Nephron (organoid): ENCODE measurements around the gene LHFPL2.

ENCODE experiments used
- H3K27ac Mint-ChIP-seq, 3 experiments: 2 replicates each; pipeline ENCODE4 v1.8.0; 2020; ENCODE audit warnings: mixed read lengths in 3 of 3, mild to moderate bottlenecking in 2 of 3, moderate library complexity in 1 of 3
- H3K27me3 Mint-ChIP-seq: 2 replicates; pipeline ENCODE4 v1.8.0; 2021; ENCODE audit warnings: low read depth, mild to moderate bottlenecking, moderate library complexity, mixed read lengths
- H3K36me3 Mint-ChIP-seq: 2 replicates; pipeline ENCODE4 v1.8.0; 2020; ENCODE audit warnings: low read depth, mixed read lengths
- H3K4me1 Mint-ChIP-seq: 2 replicates; pipeline ENCODE4 v1.8.0; 2020; ENCODE audit warnings: mixed read lengths
- H3K4me3 Mint-ChIP-seq, 3 experiments: 2 replicates each; pipeline ENCODE4 v1.8.0; 2020; ENCODE audit warnings: mild to moderate bottlenecking in 3 of 3, mixed read lengths in 3 of 3, moderate library complexity in 2 of 3
- H3K9me3 Mint-ChIP-seq: 2 replicates; pipeline ENCODE4 v1.8.0; 2020; ENCODE audit warnings: mixed read lengths
- CTCF ChIP-seq, 3 experiments: fragments of 200-600 bp; sonication (generic); IDR thresholded peaks; one replicate each; pipeline ENCODE4 v1.5.0; 2021; ENCODE audit warnings: antibody characterized with exemption in 3 of 3; ENCODE audit not compliant: unreplicated experiment in 3 of 3

Gene LHFPL2

GRCh38 chr5:78537821-78538220, 110.8 kb downstream of the LHFPL2 start:
- Mint-ChIP-seq H3K4me3 (no peak overlapping the region), H3K27me3 (no peaks in the 10 kb centered on the region), H3K9me3 (no peaks in the 10 kb centered on the region), H3K4me1 (peaks cover 78% of the 10 kb centered on the region), H3K36me3 (no peaks in the 10 kb centered on the region), H3K27ac (peak overlapping the region; percentile 18 to 87 (median 82))
- TF ChIP-seq CTCF (IDR thresholded peaks at IDR 0.05; ENCODE audit: unreplicated experiment in 3 of 3): peak; percentile 61 to 63 (median 62)

GRCh38 chr5:78537411-78537810, 111.2 kb downstream of the LHFPL2 start:
- Mint-ChIP-seq H3K27me3 (no peaks in the 10 kb centered on the region), H3K4me3 (no peak overlapping the region), H3K4me1 (peaks cover 74% of the 10 kb centered on the region), H3K9me3 (no peaks in the 10 kb centered on the region), H3K27ac (peak overlapping the region; percentile 18 to 87 (median 82)), H3K36me3 (no peaks in the 10 kb centered on the region)
- no peak for TF ChIP-seq CTCF (IDR thresholded peaks at IDR 0.05; ENCODE audit: unreplicated experiment in 3 of 3)

GRCh38 chr5:78536661-78537196, 111.8 kb downstream of the LHFPL2 start:
- Mint-ChIP-seq H3K9me3 (no peaks in the 10 kb centered on the region), H3K36me3 (no peaks in the 10 kb centered on the region), H3K4me1 (peaks cover 67% of the 10 kb centered on the region), H3K27me3 (no peaks in the 10 kb centered on the region), H3K27ac (peak overlapping the region; percentile 40 to 87 (median 82)), H3K4me3 (no peak overlapping the region)
- TF ChIP-seq CTCF (IDR thresholded peaks at IDR 0.05; ENCODE audit: unreplicated experiment in 3 of 3): no peak

GRCh38 chr5:78534905-78535200, 113.7 kb downstream of the LHFPL2 start:
- Mint-ChIP-seq H3K4me1 (peaks cover 49% of the 10 kb centered on the region), H3K4me3 (no peak overlapping the region), H3K27ac (peak overlapping the region in 2 of 3 experiments; percentile 75 to 80), H3K27me3 (no peaks in the 10 kb centered on the region), H3K36me3 (no peaks in the 10 kb centered on the region), H3K9me3 (no peaks in the 10 kb centered on the region)
- no peak for TF ChIP-seq CTCF (IDR thresholded peaks at IDR 0.05; ENCODE audit: unreplicated experiment in 3 of 3)

GRCh38 chr5:78534148-78534904, 114.2 kb downstream of the LHFPL2 start:
- Mint-ChIP-seq H3K4me3 (no peak overlapping the region), H3K27ac (peak overlapping the region; percentile 3 to 81 (median 80)), H3K27me3 (no peaks in the 10 kb centered on the region), H3K36me3 (no peaks in the 10 kb centered on the region), H3K4me1 (peaks cover 49% of the 10 kb centered on the region), H3K9me3 (no peaks in the 10 kb centered on the region)
- no peak for TF ChIP-seq CTCF (IDR thresholded peaks at IDR 0.05; ENCODE audit: unreplicated experiment in 3 of 3)

GRCh38 chr5:78533356-78533755, 115.2 kb downstream of the LHFPL2 start:
- no peaks in the 10 kb centered on the region for H3K36me3 Mint-ChIP-seq

More at GRCh38 chr5:78533356-78533755, 115.2 kb downstream of the LHFPL2 start:
- no peak overlapping the region for H3K4me3 Mint-ChIP-seq
- H3K27me3 Mint-ChIP-seq: no peaks in the 10 kb centered on the region
- peaks cover 45% of the 10 kb centered on the region for H3K4me1 Mint-ChIP-seq
- peak overlapping the region; percentile 3 to 81 (median 21) for H3K27ac Mint-ChIP-seq
- peak; percentile 32 to 42 (median 39) for TF ChIP-seq CTCF (IDR thresholded peaks at IDR 0.05; ENCODE audit: unreplicated experiment in 3 of 3)
- H3K9me3 Mint-ChIP-seq: no peaks in the 10 kb centered on the region
